NK-92 (cell line): ENCODE data around the gene GPR25.
"Not testable (repeated sequence)": the region's sequence is repeated elsewhere in the genome, so short reads cannot be mapped to it uniquely, and the experiment has no call there.

Experiments used
- DNase-seq: peaks from one replicate; lab custom pipeline; 2025; ENCODE audit not compliant: unreplicated experiment; lab: John Stamatoyannopoulos, UW

The GPR25 gene

GRCh38 chr1:200911361-200911760 is 38.6 kb downstream of the GPR25 start:
- DNase-seq = no peak

- DNase-seq = not testable (repeated sequence)
Observed at GRCh38 chr1:200911936-200912335, 39.2 kb downstream of the GPR25 start.

GRCh38 chr1:200912737-200913407 is 40.1 kb downstream of the GPR25 start:
- DNase-seq = no peak

- DNase-seq = no peak
Observed at GRCh38 chr1:200916152-200916551, 43.4 kb downstream of the GPR25 start.

GRCh38 chr1:200916681-200917080 is 43.9 kb downstream of the GPR25 start:
- DNase-seq = no peak

GRCh38 chr1:200917291-200917817 is 44.6 kb downstream of the GPR25 start:
- DNase-seq = no peak

- DNase-seq = no peak
Observed at GRCh38 chr1:200918006-200918405, 45.2 kb downstream of the GPR25 start.

GRCh38 chr1:200919386-200919785 is 46.6 kb downstream of the GPR25 start:
- DNase-seq = no peak

GRCh38 chr1:200921571-200922110 is 48.9 kb downstream of the GPR25 start:
- DNase-seq = no peak

GRCh38 chr1:200922406-200922805 is 49.6 kb downstream of the GPR25 start:
- DNase-seq = no peak

- DNase-seq = no peak
Observed at GRCh38 chr1:200923601-200924000, 50.8 kb downstream of the GPR25 start.
